MG63 (cell line): ENCODE measurements around the gene MIA. TPM values are rescaled to one million over a fixed set of nuclear protein-coding genes. Genes with fewer than 3 reads are reported as not detected.
"Not testable (repeated sequence)": the region's sequence is repeated elsewhere in the genome, so short reads cannot be mapped to it uniquely, and the experiment has no call there.

Source experiments
- DNase-seq: peaks from one replicate; pipeline ENCODE4 v3.0.0-alpha.2; 2020
- H3K27me3 ChIP-seq: fragments of 250-450 bp; sonication (Bioruptor Pico); 2 replicates; pipeline ENCODE4 v1.5.1; 2020; ENCODE audit warnings: mild to moderate bottlenecking, moderate library complexity
- H3K36me3 ChIP-seq: fragments of 250-450 bp; sonication (Bioruptor Pico); 2 replicates; pipeline ENCODE4 v1.5.1; 2020; ENCODE audit warnings: mild to moderate bottlenecking, moderate library complexity
- H3K4me3 ChIP-seq: fragments of 250-450 bp; sonication (Bioruptor Pico); 2 replicates; pipeline ENCODE4 v1.5.1; 2020; ENCODE audit warnings: mild to moderate bottlenecking, moderate library complexity
- H3K9me3 ChIP-seq: fragments of 250-450 bp; sonication (Bioruptor Pico); 2 replicates; pipeline ENCODE4 v1.5.1; 2020; ENCODE audit warnings: mild to moderate bottlenecking, moderate library complexity
- total RNA-seq: library from RNA; depleted of rRNA; stranded (reverse); fragments of >200 nt; shearing (Covaris generic); gene quantifications from 2 replicates; pipeline ENCODE4 v1.2.3, GENCODE V29; 2014; ENCODE audit warnings: low replicate concordance; rRNA removed

The MIA gene
- total RNA-seq, 1 experiment from 2014 or later, result not detected

GRCh38 chr19:40822161-40822560 lies 46.8 kb downstream of the MIA start:
- Histone ChIP-seq H3K9me3 (no peaks in the 10 kb centered on the region), H3K4me3 (no peak overlapping the region), H3K27me3 (no peaks in the 10 kb centered on the region), H3K36me3 (peaks cover 5% of the 10 kb centered on the region; the same call in 1 of the 2 replicates)
- DNase-seq, result no peak

GRCh38 chr19:40822704-40823553 lies 47.6 kb downstream of the MIA start:
- H3K36me3 ChIP-seq, H3K9me3 ChIP-seq, DNase-seq, H3K4me3 ChIP-seq, H3K27me3 ChIP-seq: not testable (repeated sequence)

GRCh38 chr19:40824916-40825315 lies 49.6 kb downstream of the MIA start:
- DNase-seq, H3K36me3 ChIP-seq, H3K9me3 ChIP-seq, H3K4me3 ChIP-seq, H3K27me3 ChIP-seq: not testable (repeated sequence)

GRCh38 chr19:40825460-40826095 lies 50.3 kb downstream of the MIA start:
- H3K9me3 ChIP-seq, DNase-seq, H3K36me3 ChIP-seq, H3K27me3 ChIP-seq, H3K4me3 ChIP-seq: not testable (repeated sequence)

GRCh38 chr19:40826312-40826698 lies 51.0 kb downstream of the MIA start:
- H3K4me3 ChIP-seq, H3K9me3 ChIP-seq, H3K27me3 ChIP-seq, H3K36me3 ChIP-seq, DNase-seq: not testable (repeated sequence)

- not testable (repeated sequence) for H3K36me3 ChIP-seq, H3K4me3 ChIP-seq, H3K9me3 ChIP-seq, H3K27me3 ChIP-seq, DNase-seq
Observed at GRCh38 chr19:40826699-40827385, 51.5 kb downstream of the MIA start.

Other genes starting within 250 kb of the MIA start
- 61.7 and 105 TPM in 2 replicates for gene SHKBP1, start 198.6 kb upstream of the MIA start, total RNA-seq
- 12.9 and 26.5 TPM in 2 replicates for gene LTBP4, start 174.2 kb upstream of the MIA start, total RNA-seq
- 42.1 and 42.8 TPM in 2 replicates for gene NUMBL, start 84.9 kb upstream of the MIA start, total RNA-seq
- 44.6 and 462 TPM in 2 replicates for gene COQ8B, start 58.6 kb upstream of the MIA start, total RNA-seq
- 22.3 and 23.8 TPM in 2 replicates for gene ITPKC, start 58.4 kb upstream of the MIA start, total RNA-seq
- gene ACTMAP, start 25.0 kb upstream of the MIA start, total RNA-seq, result 0.95 and 3.6 TPM in 2 replicates
- 66.4 and 68.4 TPM in 2 replicates for gene SNRPA, start 24.3 kb upstream of the MIA start, total RNA-seq
- gene RAB4B, start 2.7 kb downstream of the MIA start, total RNA-seq, result 34.4 and 41.2 TPM in 2 replicates
- gene EGLN2, start 23.7 kb downstream of the MIA start, total RNA-seq, result 63.2 and 140 TPM in 2 replicates
- not detected in 2 replicates for gene CYP2A6, start 74.9 kb downstream of the MIA start, total RNA-seq
- not detected in 2 replicates for gene CYP2A7, start 106.7 kb downstream of the MIA start, total RNA-seq
- gene CYP2B6, start 215.8 kb downstream of the MIA start, total RNA-seq, result not detected in 2 replicates